Adrenal gland (tissue), 12 donors: ENCODE results near the gene ETFBKMT. TPM values are rescaled to one million over a fixed set of nuclear protein-coding genes. Genes with fewer than 3 reads are reported as not detected.

ENCODE experiments used
- DNase-seq, 7 donors: peaks; one replicate each; pipeline ENCODE4 v3.0.0-alpha.2; 2019 to 2020
- H3K27ac ChIP-seq, 5 donors: fragments of 200-600 bp; sonication (generic) in 4 of 5; 1 replicate in 3 of 5; 2 replicates in 2 of 5; pipeline versions ENCODE4 v1.5.1 to v1.8.0; 2016 to 2020; ENCODE audit warnings: mild to moderate bottlenecking in 1 of 5
- H3K27me3 ChIP-seq: fragments of 200-600 bp; 2 replicates; pipeline ENCODE4 v1.8.0; 2021
- H3K36me3 ChIP-seq, 2 donors: fragments of 200-600 bp; replicated peaks in 1 of 2; 1 replicate in 1 of 2; 2 replicates in 1 of 2; pipeline versions ENCODE4 v1.5.1 to v1.8.0; 2018 to 2022
- H3K4me1 ChIP-seq, 2 donors: fragments of 200-600 bp; replicated peaks in 1 of 2; 1 replicate in 1 of 2; 2 replicates in 1 of 2; pipeline versions ENCODE4 v1.5.1 to v1.8.0; 2018 to 2021
- H3K4me3 ChIP-seq, 4 donors: fragments of 200-600 bp; sonication (generic) in 3 of 4; one replicate each; pipeline ENCODE4 v1.5.1; 2016 to 2018
- H3K9me3 ChIP-seq, 3 donors: fragments of 200-600 bp; sonication (generic) in 1 of 3; replicated peaks in 1 of 3; 1 replicate in 2 of 3; 2 replicates in 1 of 3; pipeline versions ENCODE4 v1.5.1 to v1.8.0; 2016 to 2021
- CTCF ChIP-seq, 6 experiments: fragments of 450-650 bp in 4 of 6; fragments of 200-600 bp in 2 of 6; sonication (generic) in 1 of 6; IDR thresholded peaks; 1 replicate in 5 of 6; 2 replicates in 1 of 6; pipeline versions ENCODE4 v1.5.1 to v1.8.0; 2016 to 2021; ENCODE audit warnings: antibody characterized with exemption in 6 of 6, mild to moderate bottlenecking in 2 of 6, moderate library complexity in 1 of 6
- POLR2A ChIP-seq, 2 donors: fragments of 450-650 bp; IDR thresholded peaks; one replicate each; pipeline ENCODE4 v1.6.1; 2017; ENCODE audit warnings: antibody characterized with exemption in 2 of 2, mild to moderate bottlenecking in 2 of 2, moderate library complexity in 1 of 2
- WGBS, 4 donors: extraction: QIAGEN DNeasy Blood & Tissue Kit in 2 of 4; methylation state at CpG; one replicate each; pipeline versions ENCODE4 v1.1.5 to v1.1.7; 2013 to 2017; 5-methylcytosine and 5-hydroxymethylcytosine counted together
- intact Hi-C, 2 donors: fragments of 100-400 bp; cut with DNase I; formaldehyde crosslinking; loops; one replicate each; pipeline versions ENCODE4 v1.14.1 to v1.15.0; 2022 to 2023
- polyA plus RNA-seq, 3 donors: library from polyadenylated mRNA; stranded (reverse); fragments of 200-250 nt in 2 of 3; fragments of 350-450 nt in 1 of 3; fragmentation: Illumina TruSeq in 1 of 3; extraction: RNeasy Lipid Tissue Mini Kit (QIAGEN cat#74804) in 1 of 3; gene quantifications; one replicate each; pipeline ENCODE4 v1.2.3, GENCODE V29; 2013 to 2014
- total RNA-seq, 9 donors: library from RNA; depleted of rRNA in 4 of 9; stranded (reverse); fragments of >200 nt in 4 of 9; fragments of 120-200 nt in 1 of 9; fragmentation: NEBNext Ultra II Directional in 1 of 9; extraction: Animal tissue kit (Norgen Biotek cat#: 25700) in 1 of 9; gene quantifications; one replicate each; pipeline versions ENCODE4 v1.1.0 to v1.2.4, GENCODE V29; 2013 to 2023
- donor health status: healthy with polysubstance abuse.
- donor health status: Bipolar disorder and iron deficiency.
- donor health status: DM: yes; HTN: yes; CAD: no.
- donor health status: DM: no; HTN: no; CAD: no.
- donor health status: DM: no; HTN: no; CAD: no.
- donor health status: DM: yes; HTN: yes; CAD: no.

ETFBKMT gene
- total and polyA plus RNA-seq, 12 donors = 2.0 to 11.1 (median 7.3) TPM

GRCh38 chr12:31650918-31651317 is 8.6 kb upstream of the ETFBKMT start:
- H3K4me3 ChIP-seq = no peak overlapping the region
- peaks cover 5 to 8% of the 10 kb centered on the region in 2 donors for H3K4me1 ChIP-seq
- TF ChIP-seq CTCF (IDR thresholded peaks at IDR 0.05) (no peak), POLR2A (IDR thresholded peaks at IDR 0.05) (no peak)
- H3K27me3 ChIP-seq = no peaks in the 10 kb centered on the region
- intact Hi-C loops = loop anchor here (10.0 kb wide), 3 partner anchors 404 to 664 kb away; no protein-coding TSS in a partner anchor
- DNase-seq = peak in 1 of 7 donors; percentile 14
- no peaks in the 10 kb centered on the region for H3K9me3 ChIP-seq
- H3K27ac ChIP-seq = no peak overlapping the region
- 45 to 55% (median 52%) methylated on average over 6 of the region's 6 CpGs for WGBS, 4 donors
- no peaks in the 10 kb centered on the region for H3K36me3 ChIP-seq

GRCh38 chr12:31651893-31652521 is 7.5 kb upstream of the ETFBKMT start:
- 83 to 88% (median 86%) methylated on average over 18 of the region's 18 CpGs for WGBS, 4 donors
- no peaks in the 10 kb centered on the region for H3K27me3 ChIP-seq
- no peaks in the 10 kb centered on the region for H3K9me3 ChIP-seq
- intact Hi-C loops = loop anchor here (10.0 kb wide), 3 partner anchors 403 to 663 kb away; no protein-coding TSS in a partner anchor
- no peaks in the 10 kb centered on the region for H3K36me3 ChIP-seq
- peaks cover 5 to 8% of the 10 kb centered on the region in 2 donors for H3K4me1 ChIP-seq
- no peak overlapping the region for H3K4me3 ChIP-seq
- no peak overlapping the region for H3K27ac ChIP-seq
- DNase-seq = peak in 2 of 7 donors; percentile 15 to 71
- TF ChIP-seq CTCF (IDR thresholded peaks at IDR 0.05) = no peak
- no peak for TF ChIP-seq POLR2A (IDR thresholded peaks at IDR 0.05)

GRCh38 chr12:31655208-31655607 is 4.3 kb upstream of the ETFBKMT start:
- Histone ChIP-seq H3K4me3 (no peak overlapping the region), H3K36me3 (no peaks in the 10 kb centered on the region), H3K4me1 (peaks cover 12 to 14% of the 10 kb centered on the region in 2 donors), H3K27ac (no peak overlapping the region), H3K27me3 (no peaks in the 10 kb centered on the region), H3K9me3 (no peaks in the 10 kb centered on the region)
- TF ChIP-seq POLR2A (IDR thresholded peaks at IDR 0.05) = no peak
- no peak for TF ChIP-seq CTCF (IDR thresholded peaks at IDR 0.05)
- DNase-seq = no peak
- 74 to 79% (median 76%) methylated on average over 4 of the region's 4 CpGs for WGBS, 4 donors
- intact Hi-C loops = loop anchor here (10.0 kb wide), 3 partner anchors 400 to 660 kb away; no protein-coding TSS in a partner anchor

GRCh38 chr12:31655792-31656191 is 3.7 kb upstream of the ETFBKMT start:
- Histone ChIP-seq H3K4me1 (peaks cover 17% of the 10 kb centered on the region in 2 donors), H3K9me3 (no peaks in the 10 kb centered on the region), H3K27me3 (no peaks in the 10 kb centered on the region), H3K4me3 (no peak overlapping the region), H3K27ac (no peak overlapping the region), H3K36me3 (no peaks in the 10 kb centered on the region)
- TF ChIP-seq POLR2A (IDR thresholded peaks at IDR 0.05) (no peak), CTCF (IDR thresholded peaks at IDR 0.05) (no peak)
- no peak for DNase-seq
- WGBS, 4 donors = 73 to 83% (median 82%) methylated on average over 1 of the region's 1 CpG
- intact Hi-C loops = loop anchor here (10.0 kb wide), 3 partner anchors 399 to 659 kb away; no protein-coding TSS in a partner anchor
